ENCODE measurements around the gene THOC5. TPM values are rescaled to one million over a fixed set of nuclear protein-coding genes. Genes with fewer than 3 reads are reported as not detected.

Gene THOC5
- total RNA-seq, 1 experiment from 2014 or later: 80.6 TPM

GRCh38 chr22:29509815-29510214, 43.7 kb downstream of the THOC5 start:
- ChIA-PET CTCF (no interaction called here), RAD21 (ENCODE audit: low non-redundant PET in 1 of 2, low total read pairs in 2 of 2, uncharacterized antibody in 2 of 2, unreplicated experiment in 2 of 2) (no interaction called here), POLR2A (no interaction called here)
- Histone ChIP-seq H3K79me2 (ENCODE audit: insufficient read depth, low read length) (no peaks in the 10 kb centered on the region), H3K27me3 (ENCODE audit: insufficient read depth, low read length) (no peaks in the 10 kb centered on the region), H3K9me3 (ENCODE audit: control insufficient read depth in 1 of 2, insufficient read depth in 1 of 2, low read depth in 1 of 2, low read length in 2 of 2) (no peaks in the 10 kb centered on the region), H2AFZ (ENCODE audit: low read depth, low read length, poor library complexity, severe bottlenecking) (no peak overlapping the region), H3K9ac (ENCODE audit: low read length) (no peak overlapping the region), H4K20me1 (ENCODE audit: insufficient read depth) (no peaks in the 10 kb centered on the region), H3K4me1 (ENCODE audit: control insufficient read depth in 1 of 2, insufficient read depth in 2 of 2, low read length in 2 of 2) (no peaks in the 10 kb centered on the region), H3K27ac (ENCODE audit: low read depth, low read length) (no peak overlapping the region), H3K36me3 (ENCODE audit: control insufficient read depth in 1 of 2, insufficient read depth in 2 of 2, low read length in 2 of 2) (peaks cover 50 to 52% of the 10 kb centered on the region in 2 experiments), H3K4me3 (replicated peaks in 1 of 2; ENCODE audit: low read depth in 1 of 2, low read length in 2 of 2) (no peak overlapping the region), H3K9me2 (ENCODE audit: insufficient read depth) (no peaks in the 10 kb centered on the region), H3K4me2 (ENCODE audit: low read length) (no peak overlapping the region)
- intact Hi-C loops (cut with micrococcal nuclease): no loop called here
- ATAC-seq (no peak), DNase-seq (ENCODE audit: low read depth, low spot score) (no peak)
- TF ChIP-seq, protein P1, sequence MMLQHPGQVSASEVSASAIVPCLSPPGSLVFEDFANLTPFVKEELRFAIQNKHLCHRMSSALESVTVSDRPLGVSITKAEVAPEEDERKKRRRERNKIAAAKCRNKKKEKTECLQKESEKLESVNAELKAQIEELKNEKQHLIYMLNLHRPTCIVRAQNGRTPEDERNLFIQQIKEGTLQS (IDR thresholded peaks at IDR 0.05): no peak
- TF ChIP-seq SIN3A (IDR thresholded peaks at IDR 0.05; ENCODE audit: low read depth) (no peak), EZH2 (IDR thresholded peaks at IDR 0.05) (no peak), POLR2AphosphoS5 (IDR thresholded peaks at IDR 0.05; ENCODE audit: low read depth, low read length) (no peak), TCF7L2 (IDR thresholded peaks at IDR 0.05; ENCODE audit: borderline replicate concordance, extremely low read depth, insufficient read depth, insufficient read length) (no peak), SP1 (IDR thresholded peaks at IDR 0.05; ENCODE audit: low read depth) (no peak), EGR1 (IDR thresholded peaks at IDR 0.05; ENCODE audit: low read depth) (no peak), CTCF (IDR thresholded peaks at IDR 0.05 in 2 of 3, conservative IDR thresholded peaks at IDR 0.05 in 1 of 3; ENCODE audit: borderline replicate concordance in 1 of 3, insufficient read depth in 1 of 3, low read depth in 2 of 3, low read length in 2 of 3) (no peak), JUND (IDR thresholded peaks at IDR 0.05) (no peak)
- TF ChIP-seq, protein P2, sequence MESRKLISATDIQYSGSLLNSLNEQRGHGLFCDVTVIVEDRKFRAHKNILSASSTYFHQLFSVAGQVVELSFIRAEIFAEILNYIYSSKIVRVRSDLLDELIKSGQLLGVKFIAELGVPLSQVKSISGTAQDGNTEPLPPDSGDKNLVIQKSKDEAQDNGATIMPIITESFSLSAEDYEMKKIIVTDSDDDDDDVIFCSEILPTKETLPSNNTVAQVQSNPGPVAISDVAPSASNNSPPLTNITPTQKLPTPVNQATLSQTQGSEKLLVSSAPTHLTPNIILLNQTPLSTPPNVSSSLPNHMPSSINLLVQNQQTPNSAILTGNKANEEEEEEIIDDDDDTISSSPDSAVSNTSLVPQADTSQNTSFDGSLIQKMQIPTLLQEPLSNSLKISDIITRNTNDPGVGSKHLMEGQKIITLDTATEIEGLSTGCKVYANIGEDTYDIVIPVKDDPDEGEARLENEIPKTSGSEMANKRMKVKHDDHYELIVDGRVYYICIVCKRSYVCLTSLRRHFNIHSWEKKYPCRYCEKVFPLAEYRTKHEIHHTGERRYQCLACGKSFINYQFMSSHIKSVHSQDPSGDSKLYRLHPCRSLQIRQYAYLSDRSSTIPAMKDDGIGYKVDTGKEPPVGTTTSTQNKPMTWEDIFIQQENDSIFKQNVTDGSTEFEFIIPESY (IDR thresholded peaks at IDR 0.05; ENCODE audit: extremely low read depth, insufficient replicate concordance, low read length): no peak
- TF ChIP-seq, protein P3, sequence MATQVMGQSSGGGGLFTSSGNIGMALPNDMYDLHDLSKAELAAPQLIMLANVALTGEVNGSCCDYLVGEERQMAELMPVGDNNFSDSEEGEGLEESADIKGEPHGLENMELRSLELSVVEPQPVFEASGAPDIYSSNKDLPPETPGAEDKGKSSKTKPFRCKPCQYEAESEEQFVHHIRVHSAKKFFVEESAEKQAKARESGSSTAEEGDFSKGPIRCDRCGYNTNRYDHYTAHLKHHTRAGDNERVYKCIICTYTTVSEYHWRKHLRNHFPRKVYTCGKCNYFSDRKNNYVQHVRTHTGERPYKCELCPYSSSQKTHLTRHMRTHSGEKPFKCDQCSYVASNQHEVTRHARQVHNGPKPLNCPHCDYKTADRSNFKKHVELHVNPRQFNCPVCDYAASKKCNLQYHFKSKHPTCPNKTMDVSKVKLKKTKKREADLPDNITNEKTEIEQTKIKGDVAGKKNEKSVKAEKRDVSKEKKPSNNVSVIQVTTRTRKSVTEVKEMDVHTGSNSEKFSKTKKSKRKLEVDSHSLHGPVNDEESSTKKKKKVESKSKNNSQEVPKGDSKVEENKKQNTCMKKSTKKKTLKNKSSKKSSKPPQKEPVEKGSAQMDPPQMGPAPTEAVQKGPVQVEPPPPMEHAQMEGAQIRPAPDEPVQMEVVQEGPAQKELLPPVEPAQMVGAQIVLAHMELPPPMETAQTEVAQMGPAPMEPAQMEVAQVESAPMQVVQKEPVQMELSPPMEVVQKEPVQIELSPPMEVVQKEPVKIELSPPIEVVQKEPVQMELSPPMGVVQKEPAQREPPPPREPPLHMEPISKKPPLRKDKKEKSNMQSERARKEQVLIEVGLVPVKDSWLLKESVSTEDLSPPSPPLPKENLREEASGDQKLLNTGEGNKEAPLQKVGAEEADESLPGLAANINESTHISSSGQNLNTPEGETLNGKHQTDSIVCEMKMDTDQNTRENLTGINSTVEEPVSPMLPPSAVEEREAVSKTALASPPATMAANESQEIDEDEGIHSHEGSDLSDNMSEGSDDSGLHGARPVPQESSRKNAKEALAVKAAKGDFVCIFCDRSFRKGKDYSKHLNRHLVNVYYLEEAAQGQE (IDR thresholded peaks at IDR 0.05; ENCODE audit: low read depth): no peak
- no TSS peak for BruUV-seq (replicated peaks)

Measured in HCT116 (cell line).